GM19099 (cell line): ENCODE measurements around the gene MAPK1IP1L.

Experiments
- POLR2A ChIP-seq: IDR thresholded peaks from 3 replicates; pipeline ENCODE4 v1.6.1; 2011; ENCODE audit warnings: low read depth; ENCODE audit not compliant: insufficient read length; ENCODE audit errors: extremely low read depth

The MAPK1IP1L gene

DNA sequence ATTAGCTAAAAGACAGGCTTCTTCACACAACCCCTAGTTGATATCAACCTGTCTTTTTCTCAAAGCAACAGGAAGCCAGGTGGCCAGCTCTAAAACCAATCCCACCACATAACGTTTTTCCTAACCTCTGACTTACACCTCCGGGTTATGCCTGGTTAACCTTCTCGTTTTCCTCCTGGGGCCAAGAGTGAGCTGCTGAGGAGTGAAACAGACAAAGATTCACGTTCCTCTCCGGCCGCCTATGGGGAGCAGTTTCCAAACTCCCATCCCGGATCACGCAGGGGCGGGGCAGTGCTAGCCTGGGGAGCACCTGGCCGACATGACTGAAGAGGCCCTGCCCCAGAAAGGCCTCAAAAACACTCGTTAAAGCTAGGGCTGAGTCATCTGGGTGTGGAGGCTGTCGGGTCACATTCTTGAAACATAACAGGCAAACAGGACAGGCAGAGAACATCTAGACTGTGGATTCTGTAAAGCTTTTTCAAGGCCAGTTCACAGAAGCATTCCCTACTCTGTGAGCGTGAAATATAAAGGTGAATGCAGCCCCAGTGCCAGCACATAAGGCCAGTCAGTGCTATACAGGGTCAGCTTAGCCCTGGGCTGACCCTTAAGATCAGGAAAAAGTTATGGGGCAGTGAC is 51.7 kb downstream of the MAPK1IP1L start:
- peak; percentile 61 for TF ChIP-seq POLR2A

DNA sequence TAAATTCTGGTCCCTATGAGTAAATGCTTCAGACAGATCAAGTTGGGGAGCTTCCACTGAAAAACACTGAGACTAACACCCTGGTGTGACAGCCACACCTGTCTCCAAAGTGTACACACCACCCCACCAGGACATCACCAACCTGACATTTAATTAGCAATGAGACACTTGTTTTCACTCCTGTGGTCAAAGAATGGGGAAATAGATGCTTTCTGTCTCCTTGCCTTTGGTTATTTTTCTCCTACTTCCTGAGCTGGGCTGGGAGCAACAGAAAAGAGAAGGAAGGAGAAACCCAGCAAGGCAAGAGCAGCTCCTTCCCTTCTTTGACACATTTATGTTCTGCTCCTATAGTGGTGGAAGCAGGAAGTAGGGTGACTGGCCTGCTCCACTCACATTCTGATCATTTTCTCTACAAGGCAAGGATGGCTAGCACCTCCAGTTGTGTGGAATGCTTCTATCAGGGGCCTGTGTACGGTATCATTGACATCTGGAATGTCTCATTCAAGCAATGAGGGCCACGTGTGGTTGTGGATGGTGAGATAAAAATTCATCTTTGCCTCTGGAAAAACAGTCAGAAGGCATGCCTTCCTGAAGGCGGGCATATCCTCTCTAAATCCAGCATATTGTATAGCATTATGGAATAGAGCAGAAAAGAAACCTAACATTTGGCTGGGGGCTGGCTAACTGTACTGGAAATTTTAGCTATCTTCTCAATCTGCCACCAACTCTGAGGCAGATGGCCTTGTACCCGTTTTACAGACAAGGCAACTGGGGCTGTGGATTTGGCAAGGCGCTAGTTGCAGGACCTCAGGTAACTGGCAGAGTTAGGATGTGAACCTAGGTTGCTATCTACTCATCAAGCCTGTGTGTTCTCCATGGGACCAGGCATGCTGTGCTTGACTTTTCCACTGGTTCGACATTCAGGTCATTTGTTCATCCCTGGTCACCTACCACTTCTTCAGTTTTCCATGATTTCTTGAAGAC is 52.8 kb downstream of the MAPK1IP1L start:
- no peak for TF ChIP-seq POLR2A

DNA sequence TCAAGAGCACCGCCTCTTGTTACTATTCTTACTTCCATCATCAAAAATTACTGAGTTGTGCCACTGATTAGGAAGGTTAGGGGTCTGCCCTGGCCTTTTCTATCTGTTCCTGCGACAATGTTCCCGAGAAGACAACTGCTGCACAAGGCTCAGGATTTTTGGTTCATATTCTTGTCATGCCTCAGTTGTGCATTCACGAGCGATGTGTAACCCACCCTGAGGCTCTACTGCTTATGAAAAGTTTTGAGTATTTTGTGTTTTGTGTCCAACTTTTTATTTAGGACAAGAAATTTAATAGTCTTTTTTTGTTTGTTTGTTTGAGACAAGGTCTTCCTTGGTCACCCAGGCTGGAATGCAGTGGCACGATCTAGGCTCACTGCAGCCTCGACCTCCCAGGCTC is 54.5 kb downstream of the MAPK1IP1L start:
- no peak for TF ChIP-seq POLR2A

DNA sequence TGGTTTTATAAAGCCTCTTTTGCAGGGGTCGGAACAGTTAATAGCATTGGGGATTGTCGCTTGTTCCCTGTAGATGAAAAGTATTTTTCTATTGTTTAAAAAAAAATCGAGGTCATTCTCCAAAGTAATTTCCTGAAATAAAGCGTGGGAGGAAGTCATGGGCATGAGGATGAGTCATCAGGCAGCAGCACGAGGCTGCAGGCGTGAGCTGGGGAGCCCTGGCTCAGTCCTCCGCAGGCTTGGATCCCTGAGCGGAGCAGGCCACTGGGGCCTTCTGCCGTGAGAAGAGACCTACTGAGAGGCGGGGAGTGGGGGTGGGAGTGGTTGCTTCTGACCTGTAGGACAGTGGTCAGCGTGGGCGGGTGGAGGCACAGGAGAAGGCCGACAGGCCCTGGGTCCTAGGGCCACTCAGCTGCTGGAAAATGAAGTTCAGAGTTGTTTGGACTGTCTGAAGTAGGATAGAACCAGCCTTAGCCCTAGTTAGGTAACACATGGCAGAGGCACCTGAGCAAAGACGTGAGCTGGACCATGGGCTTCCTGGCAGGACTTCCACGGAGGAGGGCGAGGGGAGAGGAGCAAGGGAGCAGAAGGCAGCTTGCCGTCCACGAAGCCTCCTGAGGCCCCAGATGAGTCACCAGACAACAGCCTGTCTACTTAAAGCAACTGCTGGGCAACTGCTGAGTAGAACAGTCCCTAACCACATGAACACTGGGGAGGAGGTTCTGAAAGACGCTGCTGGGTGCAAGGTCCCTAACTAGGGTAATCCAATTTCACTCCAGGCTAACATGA is 56.5 kb downstream of the MAPK1IP1L start:
- TF ChIP-seq POLR2A, result no peak

DNA sequence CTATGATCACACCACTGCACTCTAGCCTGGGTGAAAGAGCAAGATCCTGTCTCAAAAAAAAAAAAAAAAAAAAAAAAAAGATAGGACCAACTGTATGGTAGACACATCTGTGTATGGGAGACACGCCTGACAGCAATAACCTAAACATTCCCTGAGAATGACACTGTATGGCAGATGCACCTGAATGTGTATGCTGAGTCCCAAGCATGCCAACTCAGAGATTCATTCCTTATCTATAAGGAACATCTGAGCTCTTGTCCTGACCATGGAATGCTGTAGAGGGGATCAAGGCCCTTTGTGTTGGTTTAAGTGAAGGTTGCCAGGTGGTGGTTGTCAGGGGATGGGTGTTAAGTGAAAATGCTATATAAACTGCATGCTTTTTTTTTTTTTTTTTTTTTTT is 58.4 kb downstream of the MAPK1IP1L start:
- no peak for TF ChIP-seq POLR2A

DNA sequence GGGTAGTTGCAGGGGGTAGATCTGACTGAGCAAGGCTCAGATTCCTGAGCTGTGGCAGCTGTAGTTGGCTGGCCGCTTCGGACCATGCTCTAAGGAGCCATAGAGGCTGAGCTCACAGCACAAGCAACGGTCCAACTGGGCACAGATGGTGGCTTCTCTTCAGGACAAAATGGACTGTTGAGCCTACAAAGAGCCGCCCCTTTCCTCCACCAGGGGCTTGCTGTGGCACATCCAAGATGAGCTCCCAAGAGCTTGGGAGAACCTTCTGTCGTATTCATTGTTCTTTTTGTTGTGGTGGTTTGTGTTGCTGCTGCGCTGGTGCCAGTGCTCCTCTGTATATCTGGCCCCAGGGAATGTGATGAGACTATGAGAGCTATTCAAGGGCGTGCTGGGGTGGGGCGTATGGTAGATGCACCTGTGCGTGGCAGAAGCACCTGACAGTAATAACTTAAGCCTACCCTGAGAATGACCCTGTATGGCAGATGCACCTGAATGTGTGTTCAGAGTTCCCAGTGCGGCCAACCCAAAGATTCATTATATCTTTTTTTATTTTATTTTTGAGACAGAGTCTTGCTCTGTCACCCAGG is 59.8 kb downstream of the MAPK1IP1L start:
- TF ChIP-seq POLR2A, result no peak

DNA sequence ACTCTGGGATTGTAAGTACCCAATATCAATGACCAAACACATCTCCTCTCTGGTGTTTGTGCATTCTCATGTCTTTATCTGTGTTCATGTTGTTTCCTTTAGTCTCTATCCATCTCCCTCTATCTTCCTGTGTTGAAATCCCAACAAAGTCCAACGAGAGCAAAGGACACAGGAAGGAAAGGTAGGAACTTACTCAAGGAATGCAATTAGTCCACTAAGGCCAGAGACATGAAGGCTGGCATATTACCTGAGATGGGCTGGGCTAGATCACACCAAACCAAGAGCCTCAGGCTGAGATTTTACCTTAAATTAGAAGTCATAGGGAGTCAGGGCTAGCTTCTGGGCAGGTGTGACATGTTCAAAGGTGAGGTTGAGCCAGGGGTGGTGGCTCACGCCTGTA is 63.3 kb downstream of the MAPK1IP1L start:
- TF ChIP-seq POLR2A, result no peak

DNA sequence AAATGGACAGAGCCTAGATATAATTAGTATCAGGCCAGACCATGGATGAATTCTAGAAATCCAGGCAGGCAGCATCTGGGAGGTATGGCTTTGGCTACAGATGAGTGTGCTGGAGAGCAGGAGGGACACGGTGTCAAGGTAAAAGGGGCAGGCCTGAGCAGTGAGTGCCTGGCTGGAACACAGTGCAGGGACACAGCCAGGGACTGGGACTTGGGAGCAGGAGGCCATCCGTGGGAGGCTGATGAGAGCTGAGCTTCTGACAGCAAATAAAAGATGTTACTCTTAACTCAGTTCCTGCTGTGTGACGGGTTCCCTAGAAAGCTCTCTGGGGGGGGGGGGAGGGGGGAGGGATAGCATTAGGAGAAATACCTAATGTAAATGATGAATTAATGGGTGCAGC is 64.0 kb downstream of the MAPK1IP1L start:
- TF ChIP-seq POLR2A, result no peak

DNA sequence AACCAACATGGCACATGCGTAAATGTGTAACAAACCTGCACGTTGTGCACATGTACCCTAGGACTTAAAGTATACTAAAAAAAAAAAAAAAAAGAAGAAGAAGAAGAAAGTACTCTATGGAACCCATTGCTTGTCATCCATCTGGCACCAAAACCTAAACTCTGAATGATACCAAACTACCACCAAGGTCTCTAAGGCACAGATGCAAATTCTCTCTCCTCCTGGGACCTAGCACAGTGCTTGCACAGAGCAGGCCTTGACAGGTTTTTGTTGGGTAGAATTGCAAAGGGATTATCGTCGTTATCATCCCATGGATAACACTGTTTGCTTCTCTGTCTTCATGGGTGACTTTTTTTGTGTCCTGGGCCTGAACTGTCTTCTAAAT is 64.4 kb downstream of the MAPK1IP1L start:
- TF ChIP-seq POLR2A, result no peak

DNA sequence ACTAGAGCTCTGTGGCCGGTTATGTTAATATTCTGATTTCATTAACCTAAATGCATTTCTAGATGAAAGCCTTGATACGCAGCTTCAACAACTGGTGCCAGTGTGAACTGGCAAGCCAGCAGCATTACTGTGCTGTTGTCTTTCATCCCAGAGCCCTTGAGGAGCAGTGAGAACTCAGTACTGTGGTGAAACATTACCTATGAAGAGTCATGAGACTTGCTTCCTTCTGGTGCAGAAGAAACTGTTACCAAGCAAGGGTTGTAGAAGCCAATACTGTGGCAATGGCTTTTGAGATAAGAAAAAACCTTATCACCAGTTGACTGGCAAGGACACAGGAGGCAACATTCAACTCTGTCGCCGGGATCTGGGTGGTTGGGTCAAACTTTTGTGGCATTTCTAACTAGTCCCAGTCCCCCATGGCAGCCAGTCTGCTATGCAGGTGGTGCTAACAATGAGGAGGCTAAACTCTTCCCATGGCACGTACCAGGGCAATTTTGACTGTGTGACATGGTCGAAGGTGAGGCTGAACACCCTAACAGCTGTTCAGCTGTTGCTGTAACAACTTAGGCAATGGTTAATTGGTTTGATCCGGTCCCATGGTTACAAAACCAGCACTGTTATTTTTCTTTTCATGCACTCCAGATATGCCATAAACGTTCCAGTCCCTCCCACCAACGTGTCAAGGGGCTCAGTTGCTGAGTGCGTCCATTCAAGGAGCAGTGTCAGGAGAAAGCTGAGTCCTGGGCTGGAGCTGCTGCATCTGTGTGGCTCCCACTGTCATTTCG is 65.0 kb downstream of the MAPK1IP1L start:
- TF ChIP-seq POLR2A, result no peak

DNA sequence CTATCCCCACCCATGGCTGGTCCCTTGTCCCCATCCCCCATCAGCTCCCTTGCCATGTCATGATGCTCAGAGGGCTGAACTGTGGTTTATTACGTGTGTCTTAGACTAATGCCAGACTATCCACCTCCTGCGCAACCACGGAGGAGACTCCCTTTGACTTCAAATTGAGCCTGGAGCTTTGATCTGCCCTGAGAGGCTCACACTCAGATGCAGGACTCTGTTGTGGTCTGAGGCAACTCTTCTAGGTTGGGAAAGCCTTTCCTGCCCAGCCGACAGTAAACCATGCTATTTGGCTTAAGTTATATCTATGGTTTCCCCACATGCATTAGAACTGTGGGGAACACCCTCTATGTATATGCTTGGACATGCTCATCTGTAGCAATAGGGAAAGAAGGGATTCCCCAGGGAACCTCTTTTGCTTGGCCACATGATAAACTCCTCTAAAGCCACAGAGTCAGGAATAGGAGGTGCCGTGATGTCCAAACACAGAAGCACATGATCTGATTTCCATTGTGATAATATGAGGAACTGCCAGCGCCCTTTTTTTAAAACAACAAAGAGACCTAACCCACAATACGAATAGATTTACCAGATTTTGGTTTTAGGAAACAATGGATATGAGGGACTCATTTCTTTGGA is 66.5 kb downstream of the MAPK1IP1L start:
- no peak for TF ChIP-seq POLR2A

DNA sequence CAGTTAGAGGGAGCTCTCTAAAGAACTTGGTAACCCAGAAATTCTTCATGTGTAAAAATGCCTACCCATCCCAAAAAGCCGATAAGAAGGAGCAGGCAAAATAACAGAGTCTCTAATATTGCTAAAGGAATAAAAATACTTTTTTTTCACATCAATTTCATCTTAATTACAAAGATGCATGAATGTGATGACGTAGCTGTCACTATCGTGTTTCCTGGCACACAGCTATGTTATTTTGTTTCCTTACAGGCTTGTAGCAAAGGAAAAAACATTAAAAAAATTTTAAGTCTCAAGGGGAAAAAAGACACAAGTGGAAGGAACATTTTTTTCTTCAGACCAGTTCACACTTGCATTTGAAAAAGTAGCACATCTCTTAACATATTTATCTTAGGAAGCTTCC is 67.3 kb downstream of the MAPK1IP1L start:
- TF ChIP-seq POLR2A, result no peak
